Activated T-helper 2 cell treated with anti-CD3 and anti-CD28 coated beads, Interferon-gamma antibody, Interleukin-2, Interleukin-4, amounts not matched to agents 10 μg/mL and 5 μg/mL and 100 μg/mL, durations not matched to agents 14 hours and 24 hours and 36 hours (primary cell): ENCODE results near the gene ZMYND10. TPM values are rescaled to one million over a fixed set of nuclear protein-coding genes. Genes with fewer than 3 reads are reported as not detected.
A peak's percentile ranks its signal among the peaks of the same experiment; 100 is the strongest.

Source experiments
- DNase-seq: peaks from one replicate; pipeline ENCODE4 v3.0.0; 2021; ENCODE audit warnings: low spot score
- H3K27ac Mint-ChIP-seq: one replicate; pipeline ENCODE4 v1.8.0; 2021; ENCODE audit warnings: mixed read lengths
- H3K27me3 Mint-ChIP-seq: one replicate; pipeline ENCODE4 v1.8.0; 2021; ENCODE audit warnings: low read depth, mixed read lengths
- H3K36me3 Mint-ChIP-seq: one replicate; pipeline ENCODE4 v1.8.0; 2021; ENCODE audit warnings: low read depth, mixed read lengths
- H3K4me1 Mint-ChIP-seq: one replicate; pipeline ENCODE4 v1.8.0; 2021; ENCODE audit warnings: low read depth, mixed read lengths
- H3K4me3 Mint-ChIP-seq: one replicate; pipeline ENCODE4 v1.8.0; 2021; ENCODE audit warnings: low read depth, mild to moderate bottlenecking, moderate library complexity, mixed read lengths
- H3K9me3 Mint-ChIP-seq: one replicate; pipeline ENCODE4 v1.8.0; 2021; ENCODE audit warnings: mixed read lengths
- intact Hi-C: fragments of 100-400 bp; cut with micrococcal nuclease; formaldehyde crosslinking; loops from one replicate; pipeline ENCODE4 v1.15.1; 2023
- total RNA-seq: library from RNA; stranded (reverse); gene quantifications from 2 replicates; pipeline ENCODE4 v1.2.3, GENCODE V29; 2022

Gene ZMYND10
- total RNA-seq, 1 donor from 2014 or later, result 0.94 TPM

- Mint-ChIP-seq H3K36me3 (peaks cover 29% of the 10 kb centered on the region), H3K4me3 (peak overlapping the region; percentile 30), H3K4me1 (peaks cover 16% of the 10 kb centered on the region), H3K27ac (no peak overlapping the region), H3K9me3 (no peaks in the 10 kb centered on the region), H3K27me3 (no peaks in the 10 kb centered on the region)
- intact Hi-C loops, result no loop called here
- DNase-seq, result no peak
Observed at GRCh38 chr3:50325113-50325480, 20.4 kb downstream of the ZMYND10 start.

DNA sequence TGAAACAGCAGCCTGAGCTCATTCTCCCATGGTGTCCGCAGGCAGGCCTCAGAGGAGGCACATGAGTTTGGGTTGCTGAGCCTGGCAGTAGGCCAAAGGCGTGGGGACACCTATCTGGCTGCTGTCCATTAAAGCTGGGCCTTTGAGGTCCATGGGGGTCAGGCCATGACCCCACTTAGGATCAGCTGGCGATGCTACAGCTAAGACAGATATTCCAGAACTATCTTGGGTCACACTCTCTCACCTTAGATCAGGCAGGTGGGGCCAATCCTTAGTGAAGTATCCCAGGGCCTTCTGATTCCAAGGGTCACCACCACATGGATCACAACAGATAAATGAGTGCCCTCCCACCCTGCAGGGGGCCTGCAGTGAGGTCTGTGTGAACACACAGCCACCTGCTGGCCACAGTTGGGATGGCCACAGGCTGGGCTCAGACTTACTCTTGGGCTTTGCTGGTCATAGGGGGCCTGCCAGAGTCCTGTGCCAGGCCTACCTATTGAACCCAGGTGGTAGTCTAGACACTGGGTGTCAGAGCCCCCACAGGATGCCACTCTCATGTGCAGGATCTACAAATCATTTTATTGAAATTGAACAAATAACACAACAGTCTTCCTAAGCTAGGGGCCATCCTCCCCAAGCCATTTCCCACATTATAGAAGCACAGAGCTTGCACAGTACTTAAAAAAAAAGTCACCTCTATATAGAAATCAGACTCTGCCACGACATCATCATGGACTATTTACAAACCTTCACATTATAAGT is 21.0 kb downstream of the ZMYND10 start:
- no peak for DNase-seq
- H3K27ac Mint-ChIP-seq, result no peak overlapping the region
- intact Hi-C loops, result loop anchor here (1.0 to 5.0 kb wide), 2 partner anchors 50 to 87 kb away; partner anchors contain the start of gene GNAI2

DNA sequence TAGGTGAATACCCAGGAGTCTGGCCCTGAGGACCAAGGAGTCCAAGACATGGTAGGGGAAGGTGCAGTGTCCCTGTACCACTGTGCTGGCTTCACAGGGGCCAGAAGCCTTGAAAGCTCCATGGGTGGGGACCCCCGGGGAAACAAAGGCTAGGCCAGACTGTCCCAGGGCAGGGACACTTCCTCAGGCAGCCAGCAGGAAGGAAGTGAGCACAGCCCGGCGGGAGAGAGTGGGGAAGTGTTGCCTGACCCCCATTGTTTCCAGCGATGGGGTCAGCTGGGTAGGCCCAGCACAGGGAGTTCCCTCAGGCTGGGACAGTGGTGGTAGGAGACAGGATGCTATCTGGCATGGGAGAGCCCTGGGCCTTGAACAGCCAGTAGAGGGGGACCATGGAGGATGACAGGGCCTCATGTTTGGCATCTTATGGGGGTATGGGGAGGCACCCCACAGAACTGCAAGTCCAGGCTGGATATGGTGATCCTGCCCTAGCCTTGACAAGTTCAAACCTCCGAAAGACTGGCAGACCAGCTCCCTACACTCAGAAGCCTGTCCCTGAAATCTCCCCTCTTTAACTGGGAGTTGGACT is 21.8 kb downstream of the ZMYND10 start:
- peaks cover 16% of the 10 kb centered on the region for H3K4me1 Mint-ChIP-seq

More for the DNA sequence above, 21.0 kb downstream of the ZMYND10 start:
- H3K36me3 Mint-ChIP-seq, result peaks cover 24% of the 10 kb centered on the region
- peak overlapping the region; percentile 21 for H3K4me3 Mint-ChIP-seq
- no peaks in the 10 kb centered on the region for H3K9me3 Mint-ChIP-seq
- H3K4me1 Mint-ChIP-seq, result peaks cover 16% of the 10 kb centered on the region
- H3K27me3 Mint-ChIP-seq, result no peaks in the 10 kb centered on the region

DNA sequence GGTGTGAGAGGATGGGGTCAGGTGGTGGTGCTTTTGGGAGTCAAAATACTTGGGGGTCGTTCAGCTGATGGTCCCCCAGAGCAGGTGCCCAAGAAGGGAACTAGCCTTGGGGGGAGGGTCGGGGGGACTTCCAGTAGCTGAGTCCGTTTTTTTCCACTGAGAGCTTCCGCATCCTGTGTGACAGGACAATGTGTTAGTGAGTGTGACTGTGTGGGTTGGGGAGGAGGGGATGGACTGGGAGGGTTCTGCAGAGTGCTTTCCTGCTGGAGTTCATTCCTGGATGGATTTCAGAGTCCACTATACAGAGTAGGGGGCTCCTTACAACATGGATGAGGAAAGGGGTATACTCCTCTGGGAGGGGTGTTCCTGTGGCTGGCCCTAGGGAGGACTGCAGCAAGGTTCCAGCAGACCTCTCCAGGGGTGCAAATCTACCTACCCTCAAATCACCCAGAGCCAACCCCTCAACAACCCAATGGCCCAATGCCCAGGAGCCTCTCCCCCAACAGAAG is 22.4 kb downstream of the ZMYND10 start:
- Mint-ChIP-seq H3K4me3 (peak overlapping the region; percentile 8), H3K9me3 (no peaks in the 10 kb centered on the region), H3K27me3 (no peaks in the 10 kb centered on the region), H3K27ac (no peak overlapping the region), H3K4me1 (peaks cover 11% of the 10 kb centered on the region), H3K36me3 (peaks cover 25% of the 10 kb centered on the region)
- DNase-seq, result no peak
- intact Hi-C loops, result loop anchor here (5.0 kb wide), 1 partner anchor 86 kb away; the partner anchor contains the start of gene GNAI2

More for the DNA sequence above, 21.8 kb downstream of the ZMYND10 start:
- Mint-ChIP-seq H3K9me3 (no peaks in the 10 kb centered on the region), H3K27ac (no peak overlapping the region), H3K4me3 (no peak overlapping the region), H3K36me3 (peaks cover 27% of the 10 kb centered on the region), H3K27me3 (no peaks in the 10 kb centered on the region)
- no peak for DNase-seq
- intact Hi-C loops, result loop anchor here (1.0 to 5.0 kb wide), 2 partner anchors 49 to 86 kb away; partner anchors contain the start of gene GNAI2

GRCh38 chr3:50322386-50323091 is 23.0 kb downstream of the ZMYND10 start, which contains the start of gene HYAL2:
Gene HYAL2 (minus strand): TSS chr3:50322745. CDS start chr3:50320489, 2,256 bp downstream.
- Mint-ChIP-seq H3K9me3 (no peaks in the 10 kb centered on the region), H3K4me1 (peaks cover 11% of the 10 kb centered on the region), H3K27me3 (no peaks in the 10 kb centered on the region), H3K4me3 (peak within 1 kb of the TSS; percentile 74), H3K36me3 (peaks cover 23% of the 10 kb centered on the region), H3K27ac (peak within 1 kb of the TSS; percentile 92)
- DNase-seq, result no peak
- intact Hi-C loops, result loop anchor here (5.0 kb wide), 1 partner anchor 85 kb away; the partner anchor contains the start of gene GNAI2

- no peak for DNase-seq
- Mint-ChIP-seq H3K4me3 (peak overlapping the region; percentile 74), H3K27me3 (no peaks in the 10 kb centered on the region), H3K4me1 (peaks cover 10% of the 10 kb centered on the region), H3K36me3 (peaks cover 23% of the 10 kb centered on the region), H3K27ac (no peak overlapping the region), H3K9me3 (no peaks in the 10 kb centered on the region)
- intact Hi-C loops, result loop anchor here (5.0 kb wide), 1 partner anchor 85 kb away; the partner anchor contains the start of gene GNAI2
Observed at GRCh38 chr3:50322115-50322385, 23.5 kb downstream of the ZMYND10 start.

- Mint-ChIP-seq H3K27ac (peak overlapping the region; percentile 92), H3K27me3 (no peaks in the 10 kb centered on the region), H3K4me3 (peak overlapping the region; percentile 74), H3K4me1 (peaks cover 11% of the 10 kb centered on the region), H3K9me3 (no peaks in the 10 kb centered on the region), H3K36me3 (peaks cover 26% of the 10 kb centered on the region)
- peak; percentile 84 for DNase-seq
- intact Hi-C loops, result loop anchor here (1.0 to 5.0 kb wide), 2 partner anchors 22 to 84 kb away; partner anchors contain the start of genes GNAI2, HYAL3 and NAA80
Observed at GRCh38 chr3:50321336-50322114, 24.0 kb downstream of the ZMYND10 start.

- DNase-seq, result no peak
- intact Hi-C loops, result loop anchor here (1.0 to 5.0 kb wide), 2 partner anchors 22 to 84 kb away; partner anchors contain the start of genes GNAI2, HYAL3 and NAA80
- Mint-ChIP-seq H3K4me3 (peak overlapping the region; percentile 89), H3K4me1 (peaks cover 13% of the 10 kb centered on the region), H3K36me3 (peaks cover 30% of the 10 kb centered on the region), H3K27ac (no peak overlapping the region), H3K9me3 (no peaks in the 10 kb centered on the region), H3K27me3 (no peaks in the 10 kb centered on the region)
Observed at GRCh38 chr3:50320853-50321335, 24.6 kb downstream of the ZMYND10 start.

DNA sequence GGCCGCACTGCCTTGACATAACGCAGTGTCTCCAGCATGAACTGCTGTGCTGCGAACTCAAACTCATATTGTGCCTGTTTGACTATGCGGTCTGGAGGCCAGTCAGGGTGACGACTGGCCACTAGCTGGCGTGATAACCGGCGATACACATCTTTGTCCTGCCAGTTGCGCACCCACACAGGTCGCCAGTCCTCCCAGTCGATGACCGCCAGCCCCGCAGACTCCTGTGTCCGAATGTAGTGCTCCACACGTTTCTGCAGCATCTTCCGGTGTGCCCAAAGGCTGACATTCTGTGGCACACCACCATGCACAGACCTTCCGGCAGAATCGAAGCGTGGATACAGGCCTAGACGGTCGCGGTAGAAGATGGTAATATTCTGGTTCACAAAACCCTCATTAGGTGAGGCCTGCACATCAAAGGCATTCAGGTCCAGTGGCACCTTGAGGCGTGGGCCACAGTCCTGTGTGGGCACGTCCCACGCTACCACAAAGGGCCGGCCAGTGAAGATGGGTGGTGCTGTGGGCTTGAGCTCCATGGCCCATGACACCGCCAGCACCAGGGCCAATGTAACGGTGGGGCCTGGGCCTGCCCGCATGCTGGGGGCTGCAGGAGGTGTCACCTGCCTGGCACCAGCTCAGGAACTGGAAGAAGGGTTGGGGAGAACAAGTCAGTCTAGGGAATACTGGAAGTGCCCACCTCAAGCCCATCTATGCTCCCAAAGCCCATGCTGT is 25.5 kb downstream of the ZMYND10 start:
- Mint-ChIP-seq H3K36me3 (peaks cover 25% of the 10 kb centered on the region), H3K9me3 (no peaks in the 10 kb centered on the region), H3K4me3 (peak overlapping the region; percentile 89), H3K4me1 (peaks cover 13% of the 10 kb centered on the region), H3K27me3 (no peaks in the 10 kb centered on the region), H3K27ac (no peak overlapping the region)
- intact Hi-C loops, result loop anchor here (5.0 kb wide), 1 partner anchor 83 kb away; the partner anchor contains the start of gene GNAI2
- DNase-seq, result no peak

DNA sequence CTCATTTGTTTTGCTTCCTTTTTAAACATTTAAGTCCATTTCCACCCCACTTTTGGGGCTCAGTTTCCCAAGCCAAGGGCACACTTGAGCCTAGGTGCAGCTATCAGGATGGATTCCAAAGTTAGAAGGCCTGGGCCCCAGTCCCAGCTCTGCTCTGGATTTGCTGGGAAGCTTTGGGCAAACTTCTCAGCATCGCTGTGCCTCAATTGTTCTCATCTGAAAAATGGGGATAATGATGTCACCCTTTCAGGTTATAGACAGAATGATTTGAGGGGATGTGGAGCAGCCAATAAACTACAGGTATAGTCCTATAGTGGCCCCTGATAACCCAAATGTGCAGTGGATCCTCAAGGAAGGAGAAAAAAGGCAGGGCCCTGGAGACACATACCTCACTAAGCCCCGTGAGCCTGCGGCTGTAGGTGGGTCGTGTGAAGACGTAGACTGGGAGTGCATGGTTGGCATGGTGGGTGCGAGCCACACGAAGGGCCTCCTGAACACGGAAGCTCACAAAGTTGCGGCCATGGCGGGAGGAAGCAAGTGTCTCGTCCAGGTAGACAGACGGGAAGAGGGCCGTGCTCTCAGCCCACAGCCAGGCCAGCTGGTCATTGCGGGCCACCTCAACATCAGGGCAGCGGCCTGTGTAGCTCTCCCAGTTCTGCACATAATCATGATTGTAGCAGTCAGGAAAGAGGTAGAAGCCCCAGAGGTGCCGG is 26.2 kb downstream of the ZMYND10 start:
- DNase-seq, result no peak
- Mint-ChIP-seq H3K4me1 (peaks cover 13% of the 10 kb centered on the region), H3K4me3 (peak overlapping the region; percentile 37), H3K27me3 (no peaks in the 10 kb centered on the region), H3K36me3 (peaks cover 19% of the 10 kb centered on the region), H3K9me3 (no peaks in the 10 kb centered on the region), H3K27ac (no peak overlapping the region)
- intact Hi-C loops, result no loop called here

DNA sequence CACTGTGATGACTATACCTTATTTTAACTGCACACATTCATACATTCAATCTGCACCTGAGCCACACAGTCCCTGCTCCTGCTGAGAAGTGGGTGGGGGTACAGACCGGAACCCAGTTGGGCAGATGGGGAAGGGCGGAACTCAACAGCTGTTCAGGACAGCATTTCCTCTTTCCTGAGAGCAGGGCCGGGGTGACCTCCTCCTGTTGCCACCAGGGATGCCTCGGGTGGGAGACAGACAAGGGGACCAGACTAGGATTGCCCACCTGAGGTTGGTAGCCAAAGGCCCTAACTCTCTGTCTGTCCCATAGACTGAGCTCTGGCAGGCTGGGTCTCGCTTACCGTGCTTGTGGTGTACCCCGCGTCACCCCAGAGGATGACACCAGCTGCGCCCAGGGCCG is 26.9 kb downstream of the ZMYND10 start:
- intact Hi-C loops, result no loop called here
- peaks cover 19% of the 10 kb centered on the region for H3K36me3 Mint-ChIP-seq
- DNase-seq, result no peak
- no peaks in the 10 kb centered on the region for H3K9me3 Mint-ChIP-seq
- peaks cover 13% of the 10 kb centered on the region for H3K4me1 Mint-ChIP-seq
- peak overlapping the region; percentile 37 for H3K4me3 Mint-ChIP-seq
- H3K27me3 Mint-ChIP-seq, result no peaks in the 10 kb centered on the region
- no peak overlapping the region for H3K27ac Mint-ChIP-seq
